Neural progenitor cell (in vitro differentiated cells): Measurements from ENCODE around the gene AP1G1. TPM values are rescaled to one million over a fixed set of nuclear protein-coding genes. Genes with fewer than 3 reads are reported as not detected.
A peak's percentile ranks its signal among the peaks of the same experiment; 100 is the strongest.
"Not testable (repeated sequence)": the region's sequence is repeated elsewhere in the genome, so short reads cannot be mapped to it uniquely, and the experiment has no call there.

ENCODE experiments used
- DNase-seq: peaks from one replicate; pipeline ENCODE4 v3.0.0-alpha.2; 2016; ENCODE audit warnings: low spot score
- H2AFZ ChIP-seq: fragments of 200-600 bp; sonication (generic); replicated peaks from 2 replicates; pipeline ENCODE4 v1.6.1; 2016; ENCODE audit warnings: antibody characterized with exemption
- H3F3A ChIP-seq: fragments of 200-600 bp; sonication (generic); 2 replicates; pipeline ENCODE4 v1.6.1; 2016; ENCODE audit warnings: antibody characterized with exemption, low read depth
- H3K27ac ChIP-seq: fragments of 200-600 bp; sonication (generic); 2 replicates; pipeline ENCODE4 v1.5.1; 2016; ENCODE audit warnings: mild to moderate bottlenecking
- H3K27me3 ChIP-seq: fragments of 200-600 bp; sonication (generic); 2 replicates; pipeline ENCODE4 v1.6.1; 2016; ENCODE audit warnings: mild to moderate bottlenecking, moderate library complexity
- H3K36me3 ChIP-seq: fragments of 200-600 bp; sonication (generic); 2 replicates; pipeline ENCODE4 v1.5.1; 2016
- H3K4me1 ChIP-seq: fragments of 200-600 bp; sonication (generic); 2 replicates; pipeline ENCODE4 v1.6.1; 2016; ENCODE audit warnings: mixed run types
- H3K4me2 ChIP-seq: fragments of 200-600 bp; sonication (generic); 2 replicates; pipeline ENCODE4 v1.6.1; 2016
- H3K4me3 ChIP-seq: fragments of 200-600 bp; sonication (generic); 2 replicates; pipeline ENCODE4 v1.5.1; 2016
- H3K79me2 ChIP-seq: fragments of 200-600 bp; sonication (generic); 2 replicates; pipeline ENCODE4 v1.6.1; 2016; ENCODE audit warnings: low read depth
- H3K9ac ChIP-seq: fragments of 200-600 bp; sonication (generic); 2 replicates; pipeline ENCODE4 v1.6.1; 2016
- H3K9me3 ChIP-seq: fragments of 200-600 bp; sonication (generic); 2 replicates; pipeline ENCODE4 v1.5.1; 2016; ENCODE audit warnings: low read depth
- H4K20me1 ChIP-seq: fragments of 200-600 bp; sonication (generic); 2 replicates; pipeline ENCODE4 v1.6.1; 2016; ENCODE audit warnings: low read depth
- H3K27ac Mint-ChIP-seq: 3 replicates; pipeline ENCODE4 v1.8.0; 2021; ENCODE audit warnings: mixed read lengths
- H3K27me3 Mint-ChIP-seq: 2 replicates; pipeline ENCODE4 v1.8.0; 2022; ENCODE audit warnings: low read depth, mild to moderate bottlenecking, inconsistent platforms, moderate library complexity, mixed read lengths; ENCODE audit not compliant: insufficient read depth
- H3K36me3 Mint-ChIP-seq: 3 replicates; pipeline ENCODE4 v1.8.0; 2021; ENCODE audit warnings: mixed read lengths
- H3K4me1 Mint-ChIP-seq: 3 replicates; pipeline ENCODE4 v1.8.0; 2021; ENCODE audit warnings: mixed read lengths
- H3K4me3 Mint-ChIP-seq: 3 replicates; pipeline ENCODE4 v1.8.0; 2021; ENCODE audit warnings: mild to moderate bottlenecking, moderate library complexity, mixed read lengths
- H3K9me3 Mint-ChIP-seq: 3 replicates; pipeline ENCODE4 v1.8.0; 2020; ENCODE audit warnings: mixed read lengths
- CTCF ChIP-seq: fragments of 200-600 bp; sonication (generic); IDR thresholded peaks from 2 replicates; pipeline ENCODE4 v1.5.1; 2017; ENCODE audit warnings: antibody characterized with exemption, mild to moderate bottlenecking
- EZH2 ChIP-seq: fragments of 200-600 bp; sonication (generic); IDR thresholded peaks from 2 replicates; pipeline ENCODE4 v1.6.1; 2017; ENCODE audit warnings: antibody characterized with exemption, mild to moderate bottlenecking, moderate library complexity
- EZH2phosphoT487 ChIP-seq: fragments of 200-600 bp; sonication (generic); IDR thresholded peaks from 2 replicates; pipeline ENCODE4 v1.6.1; 2017; ENCODE audit warnings: antibody characterized with exemption
- total RNA-seq: library from RNA; depleted of rRNA; stranded (reverse); fragments of >200 nt; gene quantifications from 2 replicates; pipeline ENCODE4 v1.2.3, GENCODE V29; 2015; ENCODE audit warnings: low replicate concordance

AP1G1 gene
- total RNA-seq, 1 donor from 2014 or later, result 72.6 TPM

- Histone ChIP-seq H3K9me3 (no peaks in the 10 kb centered on the region), H3K36me3 (no peaks in the 10 kb centered on the region), H2AFZ (no peak overlapping the region), H3K4me1 (no peaks in the 10 kb centered on the region), H3K4me3 (no peak overlapping the region), H3K4me2 (no peak overlapping the region), H3K79me2 (no peaks in the 10 kb centered on the region), H3K27ac (no peak overlapping the region), H4K20me1 (no peaks in the 10 kb centered on the region), H3K9ac (no peak overlapping the region), H3F3A (no peaks in the 10 kb centered on the region), H3K27me3 (no peaks in the 10 kb centered on the region)
- H3K9me3 Mint-ChIP-seq, result no peaks in the 10 kb centered on the region
- no peak overlapping the region for H3K27ac Mint-ChIP-seq
- no peaks in the 10 kb centered on the region for H3K36me3 Mint-ChIP-seq
- TF ChIP-seq EZH2, result no peak
- no peak for TF ChIP-seq CTCF
- TF ChIP-seq EZH2phosphoT487, result no peak
- DNase-seq, result no peak
- no peak overlapping the region for H3K4me3 Mint-ChIP-seq
- H3K4me1 Mint-ChIP-seq, result no peaks in the 10 kb centered on the region
- no peaks in the 10 kb centered on the region for H3K27me3 Mint-ChIP-seq
Observed at GRCh38 chr16:71830359-71830758, 21.7 kb upstream of the AP1G1 start.

GRCh38 chr16:71826533-71827017 is 17.9 kb upstream of the AP1G1 start:
- H3K4me3 Mint-ChIP-seq, result no peak overlapping the region
- H3K36me3 Mint-ChIP-seq, result no peaks in the 10 kb centered on the region
- Histone ChIP-seq H3K27me3 (no peaks in the 10 kb centered on the region), H3K36me3 (no peaks in the 10 kb centered on the region), H3F3A (no peaks in the 10 kb centered on the region), H3K9me3 (no peaks in the 10 kb centered on the region), H3K4me1 (no peaks in the 10 kb centered on the region), H2AFZ (no peak overlapping the region), H3K27ac (no peak overlapping the region), H3K9ac (no peak overlapping the region), H3K4me2 (no peak overlapping the region), H3K79me2 (no peaks in the 10 kb centered on the region), H4K20me1 (no peaks in the 10 kb centered on the region), H3K4me3 (no peak overlapping the region)
- DNase-seq, result no peak
- H3K27me3 Mint-ChIP-seq, result no peaks in the 10 kb centered on the region
- H3K27ac Mint-ChIP-seq, result no peak overlapping the region
- H3K4me1 Mint-ChIP-seq, result no peaks in the 10 kb centered on the region
- TF ChIP-seq EZH2 (no peak), EZH2phosphoT487 (no peak), CTCF (no peak)
- H3K9me3 Mint-ChIP-seq, result no peaks in the 10 kb centered on the region

GRCh38 chr16:71817155-71817500 is 8.5 kb upstream of the AP1G1 start:
- H3K36me3 Mint-ChIP-seq, H3K4me1 ChIP-seq, H4K20me1 ChIP-seq, H3K27ac Mint-ChIP-seq, H3K79me2 ChIP-seq, H3K4me3 ChIP-seq, H3K36me3 ChIP-seq, H3K4me3 Mint-ChIP-seq, H2AFZ ChIP-seq, H3K4me1 Mint-ChIP-seq, H3K27me3 ChIP-seq, H3K27me3 Mint-ChIP-seq, H3K27ac ChIP-seq, H3K4me2 ChIP-seq, H3K9me3 ChIP-seq, H3F3A ChIP-seq, DNase-seq, H3K9ac ChIP-seq, H3K9me3 Mint-ChIP-seq: not testable (repeated sequence)

GRCh38 chr16:71811261-71811803 is 2.7 kb upstream of the AP1G1 start:
- no peak for DNase-seq
- H3K36me3 Mint-ChIP-seq, result no peaks in the 10 kb centered on the region
- peaks cover 6% of the 10 kb centered on the region for H3F3A ChIP-seq
- peaks cover 24% of the 10 kb centered on the region for H3K79me2 ChIP-seq
- peaks cover 13% of the 10 kb centered on the region for H3K4me1 Mint-ChIP-seq
- peaks cover 9% of the 10 kb centered on the region for H4K20me1 ChIP-seq
- H3K27me3 Mint-ChIP-seq, result peaks cover 2% of the 10 kb centered on the region
- H3K4me2 ChIP-seq, result no peak overlapping the region
- H3K27ac ChIP-seq, result no peak overlapping the region
- H3K36me3 ChIP-seq, result no peaks in the 10 kb centered on the region
- H3K27me3 ChIP-seq, result no peaks in the 10 kb centered on the region
- H3K9me3 Mint-ChIP-seq, result no peaks in the 10 kb centered on the region
- no peak for TF ChIP-seq CTCF
- TF ChIP-seq EZH2phosphoT487, result no peak
- no peak for TF ChIP-seq EZH2
- H3K4me3 Mint-ChIP-seq, result no peak overlapping the region
- H3K4me1 ChIP-seq, result peaks cover 10% of the 10 kb centered on the region
- H2AFZ ChIP-seq, result no peak overlapping the region
- no peaks in the 10 kb centered on the region for H3K9me3 ChIP-seq
- H3K9ac ChIP-seq, result no peak overlapping the region
- no peak overlapping the region for H3K4me3 ChIP-seq
- no peak overlapping the region for H3K27ac Mint-ChIP-seq

- peak overlapping the region; percentile 93 for H3K4me3 Mint-ChIP-seq
- not testable (repeated sequence) for H3K36me3 ChIP-seq, DNase-seq, H3K27ac ChIP-seq, H3F3A ChIP-seq, H4K20me1 ChIP-seq, H3K4me2 ChIP-seq, H3K27me3 ChIP-seq, H3K4me3 ChIP-seq, H3K9me3 ChIP-seq, H3K27ac Mint-ChIP-seq, H3K27me3 Mint-ChIP-seq, H3K36me3 Mint-ChIP-seq, H2AFZ ChIP-seq, H3K9ac ChIP-seq, H3K9me3 Mint-ChIP-seq
- peaks cover 36% of the 10 kb centered on the region for H3K79me2 ChIP-seq
- peaks cover 10% of the 10 kb centered on the region for H3K4me1 ChIP-seq
- peaks cover 13% of the 10 kb centered on the region for H3K4me1 Mint-ChIP-seq
Observed at GRCh38 chr16:71810155-71810530, 1.5 kb upstream of the AP1G1 start.
